GM18520 (cell line): ENCODE data around the gene ZSWIM5.
"Not testable (repeated sequence)": the region's sequence is repeated elsewhere in the genome, so short reads cannot be mapped to it uniquely, and the experiment has no call there.

Experiments
- ATAC-seq: cut with Tn5 transposase; IDR thresholded peaks from one replicate; pipeline ENCODE4 v1.9.1; 2021; ENCODE audit not compliant: unreplicated experiment

ZSWIM5 gene

GRCh38 chr1:45205011-45205909, 1.1 kb downstream of the ZSWIM5 start:
- ATAC-seq = no peak

- no peak for ATAC-seq
Observed at GRCh38 chr1:45200906-45201500, 5.4 kb downstream of the ZSWIM5 start.

- no peak for ATAC-seq
Observed at GRCh38 chr1:45200435-45200834, 6.0 kb downstream of the ZSWIM5 start.

DNA sequence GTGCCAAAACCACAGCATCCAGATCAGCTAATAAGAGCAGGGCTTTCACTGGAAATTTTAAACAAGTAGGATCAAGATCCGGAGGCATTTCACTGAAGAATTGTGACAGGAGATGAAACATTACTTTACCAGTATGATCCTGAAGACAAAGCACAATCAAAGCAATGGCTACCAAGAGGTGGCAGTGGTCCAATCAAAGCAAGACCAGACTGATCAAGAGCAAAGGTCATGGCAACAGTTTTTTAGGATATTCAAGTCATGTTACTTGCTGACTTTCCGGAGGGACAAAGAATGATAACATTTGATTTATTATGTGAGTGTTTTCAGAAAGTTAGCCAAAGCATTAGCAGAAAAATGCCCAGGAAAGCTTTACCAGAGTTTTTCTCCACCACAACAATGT, 8.2 kb downstream of the ZSWIM5 start:
- no peak for ATAC-seq

DNA sequence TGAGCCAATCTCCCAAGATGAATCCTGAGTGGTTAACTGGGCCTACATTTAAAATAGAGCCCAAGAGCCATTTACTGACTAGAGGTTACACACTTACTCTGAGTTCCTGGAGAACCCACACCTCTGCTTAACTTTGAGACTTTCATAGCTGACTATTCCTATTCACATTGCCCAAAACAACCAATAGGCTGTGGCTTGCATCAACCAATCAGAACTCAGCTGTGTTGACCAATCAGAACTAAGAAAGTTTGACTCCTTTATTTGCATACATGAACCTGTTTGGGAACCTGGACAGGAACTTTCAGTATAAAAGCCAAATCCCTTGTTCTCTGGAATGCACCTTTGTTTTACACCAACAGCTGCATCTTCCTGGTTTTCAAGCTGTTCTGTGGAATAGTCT, 9.5 kb downstream of the ZSWIM5 start:
- no peak for ATAC-seq

- ATAC-seq = no peak
Observed at GRCh38 chr1:45191418-45191783, 15.0 kb downstream of the ZSWIM5 start.

DNA sequence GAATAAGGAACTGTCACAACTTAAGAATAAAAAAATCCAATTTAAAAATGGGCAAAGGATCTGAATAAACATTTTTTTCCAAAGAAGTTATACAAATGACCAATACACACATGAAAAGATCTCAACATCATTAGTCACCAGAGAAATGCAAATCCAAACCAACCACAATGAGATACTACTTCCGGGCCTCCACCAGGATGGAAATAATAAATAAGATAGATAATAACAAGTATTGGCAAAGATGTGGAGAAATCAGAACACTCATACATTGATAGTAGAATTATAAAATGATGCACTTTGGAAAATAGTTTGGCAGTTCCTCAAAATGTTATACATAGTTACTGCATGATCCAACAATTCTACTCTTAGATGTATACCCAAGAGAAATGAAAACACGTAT, 18.7 kb downstream of the ZSWIM5 start:
- no peak for ATAC-seq

DNA sequence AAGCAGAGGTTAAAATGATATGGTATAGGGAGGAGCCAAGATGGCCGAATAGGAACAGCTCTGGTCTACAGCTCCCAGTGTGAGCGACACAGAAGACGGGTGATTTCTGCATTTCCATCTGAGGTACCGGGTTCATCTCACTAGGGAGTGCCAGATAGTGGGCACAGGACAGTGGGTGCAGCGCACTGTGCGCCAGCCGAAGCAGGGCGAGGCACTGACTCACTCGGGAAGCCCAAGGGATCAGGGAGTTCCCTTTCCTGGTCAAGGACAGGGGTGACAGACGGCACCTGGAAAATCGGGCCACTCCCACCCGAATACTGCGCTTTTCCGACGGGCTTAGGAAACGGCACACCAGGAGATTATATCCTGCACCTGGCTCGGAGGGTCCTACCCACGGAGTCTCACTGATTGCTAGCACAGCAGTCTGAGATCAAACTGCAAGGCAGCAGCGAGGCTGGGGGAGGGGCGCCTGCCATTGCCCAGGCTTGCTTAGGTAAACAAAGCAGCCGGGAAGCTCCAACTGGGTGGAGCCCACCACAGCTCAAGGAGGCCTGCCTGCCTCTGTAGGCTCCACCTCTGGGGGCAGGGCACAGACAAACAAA, 26.4 kb downstream of the ZSWIM5 start:
- ATAC-seq = not testable (repeated sequence)

DNA sequence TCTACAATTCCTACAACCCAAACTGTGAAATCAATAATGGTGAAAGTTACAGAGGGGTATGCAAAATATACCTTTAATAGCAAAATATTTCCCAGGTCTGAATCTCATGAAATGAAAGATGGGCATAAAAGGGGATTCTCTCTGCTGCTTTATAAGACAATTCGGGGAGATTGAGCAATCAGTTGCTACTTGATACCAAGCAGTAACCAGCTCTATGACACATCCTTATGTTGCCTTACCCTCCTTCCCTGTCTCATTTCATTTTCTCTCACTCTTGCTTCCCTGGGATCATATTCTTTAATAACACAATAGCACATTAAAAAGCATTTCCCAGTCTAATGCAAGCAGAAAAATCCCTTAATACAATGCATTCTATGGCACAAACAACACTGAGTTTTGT, 29.0 kb downstream of the ZSWIM5 start:
- ATAC-seq = no peak

DNA sequence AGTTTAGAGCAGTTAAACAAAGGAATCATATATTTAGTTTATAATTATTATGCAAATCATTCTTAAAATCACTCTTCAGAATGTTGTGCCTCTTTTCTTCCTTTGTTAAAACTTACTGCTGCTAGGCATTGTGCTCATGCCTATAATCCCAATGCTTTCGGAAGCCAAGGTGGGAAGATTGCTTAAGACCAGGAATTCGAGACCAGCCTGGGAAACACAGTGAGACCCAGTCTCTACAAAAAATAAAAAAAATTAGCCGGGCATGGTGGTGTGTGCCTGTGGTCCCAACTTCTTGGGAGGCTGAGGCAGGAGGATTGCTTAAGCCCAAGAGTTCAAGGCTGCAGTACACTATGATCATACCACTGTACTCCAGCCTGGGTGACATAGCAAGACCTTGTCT, 33.6 kb downstream of the ZSWIM5 start:
- ATAC-seq = no peak

DNA sequence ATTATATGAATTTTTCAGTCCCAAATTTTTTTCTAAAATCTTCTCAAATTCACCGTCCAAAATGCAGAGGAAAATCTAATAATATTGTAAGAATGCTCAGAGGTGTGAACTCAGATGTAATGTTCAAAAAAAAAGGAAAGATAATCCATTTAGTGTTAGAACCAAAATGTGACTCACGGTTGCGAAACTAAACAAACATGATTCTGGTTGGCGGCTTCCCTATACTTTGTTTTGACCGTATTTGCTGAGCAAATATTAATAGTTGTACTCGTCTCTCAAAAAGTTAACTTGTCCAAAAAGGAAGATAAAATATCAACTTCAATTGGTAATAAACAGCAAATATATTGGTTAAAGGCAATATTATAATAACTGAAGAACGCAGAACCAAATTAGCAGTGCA, 34.4 kb downstream of the ZSWIM5 start:
- ATAC-seq = no peak

DNA sequence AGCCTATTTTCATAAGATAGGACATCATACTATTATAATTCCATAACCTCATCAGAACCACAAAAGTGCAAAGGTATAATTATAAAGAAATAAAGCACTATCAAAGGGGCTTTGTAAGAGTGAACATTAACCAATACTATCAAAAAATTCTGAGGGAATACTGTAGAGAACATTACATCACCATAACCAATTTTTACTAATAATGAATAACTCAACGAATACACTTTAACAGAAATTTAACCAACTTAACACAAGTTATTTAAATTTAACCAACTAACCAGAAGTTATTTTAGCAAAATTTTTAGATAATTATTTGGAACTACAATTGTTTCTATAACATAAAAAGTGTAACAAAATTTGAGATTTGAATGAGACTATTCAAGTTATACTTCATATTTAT, 34.8 kb downstream of the ZSWIM5 start:
- ATAC-seq = no peak

DNA sequence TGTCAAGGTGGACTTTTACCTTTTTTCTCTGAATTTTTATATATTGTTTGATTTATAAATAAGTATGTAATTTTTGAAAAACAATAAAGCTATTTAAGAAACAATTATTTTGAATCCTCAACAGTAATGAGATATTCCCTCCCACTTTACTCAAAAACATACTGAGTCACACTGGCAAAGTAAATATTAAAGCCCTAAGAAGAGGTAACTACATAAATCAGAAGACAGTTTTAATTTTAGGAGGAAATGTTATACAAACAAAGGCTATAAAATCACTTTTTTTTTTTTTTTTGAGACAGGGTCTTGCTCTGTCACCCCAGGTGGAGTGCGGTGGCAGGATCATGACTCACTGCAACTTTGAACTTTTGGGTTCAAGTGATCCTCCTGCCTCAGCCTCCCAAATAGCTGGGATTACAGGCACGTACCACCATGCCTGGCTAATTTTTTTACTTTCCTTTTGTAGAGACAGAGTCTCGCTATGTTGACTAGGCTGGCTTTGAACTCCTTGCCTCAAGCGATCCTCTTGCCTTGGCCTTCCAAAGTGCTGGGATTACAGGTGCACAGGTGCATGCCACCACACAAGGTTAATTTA, 36.2 kb downstream of the ZSWIM5 start:
- no peak for ATAC-seq

- ATAC-seq = not testable (repeated sequence)
Observed at GRCh38 chr1:45167947-45168346, 38.5 kb downstream of the ZSWIM5 start.

- ATAC-seq = not testable (repeated sequence)
Observed at GRCh38 chr1:45164307-45164706, 42.1 kb downstream of the ZSWIM5 start.

DNA sequence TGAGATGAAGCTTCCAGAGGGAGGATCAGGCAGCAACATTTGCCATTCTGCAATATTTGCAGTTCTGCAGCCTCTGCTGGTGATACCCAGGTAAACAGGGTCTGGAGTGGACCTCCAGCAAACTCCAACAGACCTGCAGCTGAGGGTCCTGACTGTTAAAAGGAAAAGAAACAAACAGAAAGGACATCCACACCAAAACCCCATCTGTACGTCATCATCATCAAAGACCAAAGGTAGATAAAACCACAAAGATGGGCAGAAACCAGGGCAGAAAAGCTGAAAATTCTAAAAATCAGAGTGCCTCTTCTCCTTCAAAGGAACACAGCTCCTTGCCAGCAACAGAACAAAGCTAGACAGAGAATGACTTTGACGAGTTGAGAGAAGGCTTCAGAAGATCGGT, 43.3 kb downstream of the ZSWIM5 start:
- not testable (repeated sequence) for ATAC-seq

DNA sequence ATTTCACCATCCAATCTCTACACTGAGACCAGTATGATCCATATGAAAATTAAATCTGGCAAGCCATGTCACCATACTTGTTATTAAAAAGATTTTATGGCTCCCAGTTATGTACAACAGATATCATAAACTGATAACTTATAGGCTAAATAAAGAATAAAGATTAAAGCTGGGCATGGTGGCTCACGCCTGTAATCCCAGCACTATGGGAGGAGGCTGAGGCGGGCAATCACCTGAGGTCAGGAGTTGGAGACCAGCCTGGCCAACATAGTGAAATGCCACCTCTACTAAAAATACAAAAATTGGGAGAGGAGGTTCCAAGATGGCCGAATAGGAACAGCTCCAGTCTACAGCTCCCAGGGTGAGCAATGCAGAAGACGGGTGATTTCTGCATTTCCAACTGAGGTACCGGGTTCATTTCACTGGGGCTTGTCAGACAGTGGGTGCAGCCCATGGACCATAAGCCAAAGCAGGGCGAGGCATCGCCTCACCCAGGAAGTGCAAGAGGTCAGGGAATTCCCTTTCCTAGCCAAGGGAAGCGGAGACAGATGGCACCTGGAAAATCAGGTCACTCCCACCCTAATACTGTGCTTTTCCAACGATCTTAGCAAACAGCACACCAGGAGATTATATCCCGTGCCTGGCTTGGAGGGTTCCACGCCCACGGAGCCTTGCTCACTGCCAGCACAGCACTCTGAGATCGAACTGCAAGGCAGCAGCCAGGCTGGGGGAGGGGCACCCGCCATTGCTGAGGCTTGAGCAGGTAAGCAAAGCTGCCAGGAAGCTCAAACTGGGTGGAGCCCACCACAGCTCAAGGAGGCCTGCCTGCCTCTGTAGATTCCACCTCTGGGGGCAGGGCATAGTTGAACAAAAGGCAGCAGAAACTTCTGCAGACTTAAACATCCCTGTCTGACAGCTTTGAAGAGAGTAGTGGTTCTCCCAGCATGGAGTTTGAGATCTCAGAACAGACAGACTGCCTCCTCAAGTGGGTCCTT, 44.1 kb downstream of the ZSWIM5 start:
- ATAC-seq = not testable (repeated sequence)

GRCh38 chr1:45155957-45156356, 50.4 kb downstream of the ZSWIM5 start:
- ATAC-seq = no peak

- ATAC-seq = no peak
Observed at GRCh38 chr1:45155423-45155822, 51.0 kb downstream of the ZSWIM5 start.

- ATAC-seq = no peak
Observed at GRCh38 chr1:45152126-45152525, 54.3 kb downstream of the ZSWIM5 start.
